Activated CD4-positive, alpha-beta T cell treated with anti-CD3 and anti-CD28 coated beads, Interleukin-2, amount 10 ng/mL, durations not matched to agents 24 days and 14 days (primary cell): ENCODE measurements around the gene DCPS. TPM values are rescaled to one million over a fixed set of nuclear protein-coding genes. Genes with fewer than 3 reads are reported as not detected.
"Not testable (repeated sequence)": the region's sequence is repeated elsewhere in the genome, so short reads cannot be mapped to it uniquely, and the experiment has no call there.

ENCODE experiments used
- DNase-seq: peaks from one replicate; pipeline ENCODE4 v3.0.0; 2022
- H3K27ac Mint-ChIP-seq: one replicate; pipeline ENCODE4 v1.8.0; 2022; ENCODE audit warnings: mild to moderate bottlenecking, mixed read lengths
- H3K27me3 Mint-ChIP-seq: one replicate; pipeline ENCODE4 v1.8.0; 2022; ENCODE audit warnings: mixed read lengths
- H3K36me3 Mint-ChIP-seq: one replicate; pipeline ENCODE4 v1.8.0; 2022; ENCODE audit warnings: low read depth, mild to moderate bottlenecking, mixed read lengths
- H3K4me1 Mint-ChIP-seq: one replicate; pipeline ENCODE4 v1.8.0; 2021; ENCODE audit warnings: mixed read lengths
- H3K4me3 Mint-ChIP-seq: one replicate; pipeline ENCODE4 v1.8.0; 2022; ENCODE audit warnings: mild to moderate bottlenecking, moderate library complexity, mixed read lengths
- H3K9me3 Mint-ChIP-seq: one replicate; pipeline ENCODE4 v1.8.0; 2021; ENCODE audit warnings: mixed read lengths
- intact Hi-C: fragments of 100-400 bp; cut with micrococcal nuclease; formaldehyde crosslinking; loops from one replicate; pipeline ENCODE4 v1.15.1; 2023
- total RNA-seq: library from RNA; stranded (reverse); gene quantifications from 2 replicates; pipeline ENCODE4 v1.2.3, GENCODE V29; 2022

DCPS gene
- total RNA-seq, 1 donor from 2014 or later = 36.0 TPM

- no peaks in the 10 kb centered on the region for H3K9me3 Mint-ChIP-seq
- no peak overlapping the region for H3K27ac Mint-ChIP-seq
- peaks cover 13% of the 10 kb centered on the region for H3K4me1 Mint-ChIP-seq
- no peak for DNase-seq
- no peak overlapping the region for H3K4me3 Mint-ChIP-seq
- intact Hi-C loops = no loop called here
- no peaks in the 10 kb centered on the region for H3K27me3 Mint-ChIP-seq
- peaks cover 6% of the 10 kb centered on the region for H3K36me3 Mint-ChIP-seq
These were observed 54.9 kb downstream of the DCPS start for GRCh38 chr11:126358763-126359160.

- Mint-ChIP-seq H3K27me3 (no peaks in the 10 kb centered on the region), H3K9me3 (no peaks in the 10 kb centered on the region), H3K36me3 (peaks cover 2% of the 10 kb centered on the region), H3K4me3 (no peak overlapping the region), H3K4me1 (peaks cover 8% of the 10 kb centered on the region), H3K27ac (no peak overlapping the region)
- DNase-seq = no peak
- intact Hi-C loops = no loop called here
These were observed 55.7 kb downstream of the DCPS start for GRCh38 chr11:126359431-126360048.

GRCh38 chr11:126360049-126360446 is 56.2 kb downstream of the DCPS start:
- no peaks in the 10 kb centered on the region for H3K27me3 Mint-ChIP-seq
- H3K4me3 Mint-ChIP-seq = no peak overlapping the region
- peaks cover 6% of the 10 kb centered on the region for H3K4me1 Mint-ChIP-seq
- intact Hi-C loops = no loop called here
- no peak overlapping the region for H3K27ac Mint-ChIP-seq
- H3K9me3 Mint-ChIP-seq = no peaks in the 10 kb centered on the region
- H3K36me3 Mint-ChIP-seq = no peaks in the 10 kb centered on the region
- no peak for DNase-seq

- Mint-ChIP-seq H3K27ac (no peak overlapping the region), H3K27me3 (no peaks in the 10 kb centered on the region), H3K4me1 (peaks cover 6% of the 10 kb centered on the region), H3K4me3 (no peak overlapping the region), H3K36me3 (no peaks in the 10 kb centered on the region), H3K9me3 (no peaks in the 10 kb centered on the region)
- no peak for DNase-seq
- intact Hi-C loops = no loop called here
These were observed 57.5 kb downstream of the DCPS start for GRCh38 chr11:126361400-126361799.

GRCh38 chr11:126362879-126363655 is 59.2 kb downstream of the DCPS start:
- Mint-ChIP-seq H3K4me1 (no peaks in the 10 kb centered on the region), H3K4me3 (no peak overlapping the region), H3K9me3 (no peaks in the 10 kb centered on the region), H3K27me3 (no peaks in the 10 kb centered on the region), H3K36me3 (no peaks in the 10 kb centered on the region), H3K27ac (no peak overlapping the region)
- no peak for DNase-seq
- intact Hi-C loops = no loop called here

- no peaks in the 10 kb centered on the region for H3K9me3 Mint-ChIP-seq
- DNase-seq = no peak
- H3K36me3 Mint-ChIP-seq = no peaks in the 10 kb centered on the region
- H3K4me3 Mint-ChIP-seq = no peak overlapping the region
- intact Hi-C loops = no loop called here
- H3K27me3 Mint-ChIP-seq = no peaks in the 10 kb centered on the region
- H3K27ac Mint-ChIP-seq = no peak overlapping the region
- peaks cover 3% of the 10 kb centered on the region for H3K4me1 Mint-ChIP-seq
These were observed 59.9 kb downstream of the DCPS start for GRCh38 chr11:126363706-126364248.

- H3K9me3 Mint-ChIP-seq, H3K27me3 Mint-ChIP-seq, H3K4me1 Mint-ChIP-seq, intact Hi-C loops, H3K36me3 Mint-ChIP-seq, DNase-seq, H3K4me3 Mint-ChIP-seq, H3K27ac Mint-ChIP-seq: not testable (repeated sequence)
These were observed 60.9 kb downstream of the DCPS start for GRCh38 chr11:126364735-126365134.

- DNase-seq, H3K4me1 Mint-ChIP-seq, H3K4me3 Mint-ChIP-seq, H3K36me3 Mint-ChIP-seq, intact Hi-C loops, H3K27ac Mint-ChIP-seq, H3K9me3 Mint-ChIP-seq, H3K27me3 Mint-ChIP-seq: not testable (repeated sequence)
These were observed 61.6 kb downstream of the DCPS start for GRCh38 chr11:126365508-126365907.

GRCh38 chr11:126366064-126366822 is 62.4 kb downstream of the DCPS start:
- H3K4me3 Mint-ChIP-seq = no peak overlapping the region
- peaks cover 7% of the 10 kb centered on the region for H3K4me1 Mint-ChIP-seq
- intact Hi-C loops = no loop called here
- no peaks in the 10 kb centered on the region for H3K27me3 Mint-ChIP-seq
- H3K27ac Mint-ChIP-seq = peak overlapping the region; percentile 25
- H3K36me3 Mint-ChIP-seq = no peaks in the 10 kb centered on the region
- DNase-seq = no peak
- H3K9me3 Mint-ChIP-seq = no peaks in the 10 kb centered on the region

GRCh38 chr11:126366823-126367654 is 63.2 kb downstream of the DCPS start:
- DNase-seq, intact Hi-C loops, H3K36me3 Mint-ChIP-seq, H3K27ac Mint-ChIP-seq, H3K9me3 Mint-ChIP-seq, H3K4me1 Mint-ChIP-seq, H3K27me3 Mint-ChIP-seq, H3K4me3 Mint-ChIP-seq: not testable (repeated sequence)

- H3K27ac Mint-ChIP-seq, intact Hi-C loops: not testable (repeated sequence)
These were observed 63.9 kb downstream of the DCPS start for GRCh38 chr11:126367806-126368205.

GRCh38 chr11:126368336-126369119 is 64.7 kb downstream of the DCPS start:
- DNase-seq, H3K27me3 Mint-ChIP-seq, intact Hi-C loops, H3K4me3 Mint-ChIP-seq, H3K36me3 Mint-ChIP-seq, H3K27ac Mint-ChIP-seq, H3K4me1 Mint-ChIP-seq, H3K9me3 Mint-ChIP-seq: not testable (repeated sequence)

More at GRCh38 chr11:126367806-126368205, 63.9 kb downstream of the DCPS start:
- DNase-seq, H3K27me3 Mint-ChIP-seq, H3K4me1 Mint-ChIP-seq, H3K9me3 Mint-ChIP-seq, H3K36me3 Mint-ChIP-seq, H3K4me3 Mint-ChIP-seq: not testable (repeated sequence)

GRCh38 chr11:126370016-126370415 is 66.2 kb downstream of the DCPS start:
- intact Hi-C loops = no loop called here
- H3K9me3 Mint-ChIP-seq = no peaks in the 10 kb centered on the region
- no peaks in the 10 kb centered on the region for H3K36me3 Mint-ChIP-seq
- no peak for DNase-seq
- H3K27ac Mint-ChIP-seq = no peak overlapping the region
- H3K4me3 Mint-ChIP-seq = no peak overlapping the region
- H3K27me3 Mint-ChIP-seq = no peaks in the 10 kb centered on the region
- peaks cover 7% of the 10 kb centered on the region for H3K4me1 Mint-ChIP-seq
